Left ventricle myocardium inferior (tissue), 1 donor: ENCODE results near the gene TRAPPC12. TPM values are rescaled to one million over a fixed set of nuclear protein-coding genes. Genes with fewer than 3 reads are reported as not detected.
"Not testable (repeated sequence)": the region's sequence is repeated elsewhere in the genome, so short reads cannot be mapped to it uniquely, and the experiment has no call there.

Source experiments
- DNase-seq: peaks from one replicate; pipeline ENCODE4 v3.0.0-alpha.2; 2020
- H3K27ac ChIP-seq: fragments of 200-600 bp; replicated peaks from 2 replicates; pipeline ENCODE4 v1.8.0; 2021
- H3K27me3 ChIP-seq: fragments of 200-600 bp; 2 replicates; pipeline ENCODE4 v1.8.0; 2021; ENCODE audit warnings: low read depth
- H3K36me3 ChIP-seq: fragments of 200-600 bp; 2 replicates; pipeline ENCODE4 v1.8.0; 2021
- H3K4me1 ChIP-seq: fragments of 200-600 bp; 2 replicates; pipeline ENCODE4 v1.8.0; 2021
- H3K4me3 ChIP-seq: fragments of 200-600 bp; 2 replicates; pipeline ENCODE4 v1.8.0; 2021; ENCODE audit warnings: mild to moderate bottlenecking, moderate library complexity
- H3K9me3 ChIP-seq: fragments of 200-600 bp; replicated peaks from 2 replicates; pipeline ENCODE4 v1.8.0; 2021
- intact Hi-C: fragments of 100-400 bp; cut with micrococcal nuclease; formaldehyde crosslinking; loops from one replicate; pipeline ENCODE4 v1.11.0; 2022
- total RNA-seq: library from RNA; stranded (reverse); fragmentation: NEBNext Ultra II Directional; extraction: Animal tissue kit (Norgen Biotek cat#: 25700); gene quantifications from one replicate; pipeline ENCODE4 v1.2.1, GENCODE V29; 2021
- TF ChIP-seq, protein P1 (sequence below): fragments of 200-600 bp; IDR thresholded peaks from 2 replicates; pipeline ENCODE4 v1.8.0; 2021; ENCODE audit warnings: antibody characterized with exemption, mild to moderate bottlenecking, borderline replicate concordance
- donor health status: DM: no; HTN: yes; CAD: no; lungs with severe emphysema.

The TRAPPC12 gene
- total RNA-seq, 1 donor from 2014 or later: 127 TPM

DNA sequence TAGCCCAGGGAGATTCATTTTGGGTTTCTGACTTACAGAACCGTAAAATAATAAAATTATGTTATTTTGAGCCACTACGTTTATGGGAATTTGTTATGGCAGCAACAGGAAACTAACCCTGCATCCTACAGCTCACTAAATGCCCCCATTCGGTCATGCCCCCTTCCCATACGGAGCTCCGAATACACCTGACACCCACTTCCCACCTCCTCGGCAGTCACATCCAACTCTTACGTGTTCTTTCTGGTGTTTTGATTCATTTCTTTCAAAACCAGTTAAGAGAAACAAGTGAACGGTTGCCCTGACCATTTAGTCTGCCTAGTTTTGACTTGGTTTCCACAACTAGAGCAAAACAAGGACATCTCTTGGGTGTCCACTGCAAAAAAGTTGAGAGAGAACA, 21.6 kb upstream of the TRAPPC12 start:
- Histone ChIP-seq H3K4me3 (no peak overlapping the region), H3K4me1 (peaks cover 12% of the 10 kb centered on the region), H3K36me3 (peaks cover 2% of the 10 kb centered on the region), H3K27me3 (no peaks in the 10 kb centered on the region), H3K9me3 (no peaks in the 10 kb centered on the region), H3K27ac (no peak overlapping the region)
- DNase-seq: no peak
- TF ChIP-seq, protein P1, sequence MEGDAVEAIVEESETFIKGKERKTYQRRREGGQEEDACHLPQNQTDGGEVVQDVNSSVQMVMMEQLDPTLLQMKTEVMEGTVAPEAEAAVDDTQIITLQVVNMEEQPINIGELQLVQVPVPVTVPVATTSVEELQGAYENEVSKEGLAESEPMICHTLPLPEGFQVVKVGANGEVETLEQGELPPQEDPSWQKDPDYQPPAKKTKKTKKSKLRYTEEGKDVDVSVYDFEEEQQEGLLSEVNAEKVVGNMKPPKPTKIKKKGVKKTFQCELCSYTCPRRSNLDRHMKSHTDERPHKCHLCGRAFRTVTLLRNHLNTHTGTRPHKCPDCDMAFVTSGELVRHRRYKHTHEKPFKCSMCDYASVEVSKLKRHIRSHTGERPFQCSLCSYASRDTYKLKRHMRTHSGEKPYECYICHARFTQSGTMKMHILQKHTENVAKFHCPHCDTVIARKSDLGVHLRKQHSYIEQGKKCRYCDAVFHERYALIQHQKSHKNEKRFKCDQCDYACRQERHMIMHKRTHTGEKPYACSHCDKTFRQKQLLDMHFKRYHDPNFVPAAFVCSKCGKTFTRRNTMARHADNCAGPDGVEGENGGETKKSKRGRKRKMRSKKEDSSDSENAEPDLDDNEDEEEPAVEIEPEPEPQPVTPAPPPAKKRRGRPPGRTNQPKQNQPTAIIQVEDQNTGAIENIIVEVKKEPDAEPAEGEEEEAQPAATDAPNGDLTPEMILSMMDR: no peak
- intact Hi-C loops: no loop called here

- H3K27me3 ChIP-seq: no peaks in the 10 kb centered on the region
- no peak overlapping the region for H3K27ac ChIP-seq
- TF ChIP-seq, protein P1: no peak
- H3K4me3 ChIP-seq: no peak overlapping the region
- no peaks in the 10 kb centered on the region for H3K36me3 ChIP-seq
- no peak for DNase-seq
- peaks cover 5% of the 10 kb centered on the region for H3K4me1 ChIP-seq
- no peaks in the 10 kb centered on the region for H3K9me3 ChIP-seq
- intact Hi-C loops: no loop called here
These were observed 17.7 kb upstream of the TRAPPC12 start for GRCh38 chr2:3361518-3362389.

DNA sequence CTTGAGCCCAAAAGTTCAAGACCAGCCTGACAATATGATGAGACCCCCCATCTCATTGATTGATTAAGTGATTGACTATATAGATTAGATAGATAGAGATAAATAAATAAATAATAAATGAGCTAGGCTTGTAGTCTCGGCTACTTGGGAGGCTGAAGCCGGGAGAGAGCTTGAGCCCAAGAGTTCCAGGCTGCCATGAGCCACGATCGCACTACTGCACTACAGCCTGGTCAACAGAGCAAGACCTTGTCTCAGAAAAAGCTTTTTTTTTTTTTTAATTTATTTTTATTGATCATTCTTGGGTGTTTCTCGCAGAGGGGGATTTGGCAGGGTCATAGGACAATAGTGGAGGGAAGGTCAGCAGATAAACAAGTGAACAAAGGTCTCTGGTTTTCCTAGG, 14.3 kb upstream of the TRAPPC12 start:
- H3K36me3 ChIP-seq: no peaks in the 10 kb centered on the region
- intact Hi-C loops: no loop called here
- no peak overlapping the region for H3K27ac ChIP-seq
- H3K4me1 ChIP-seq: no peaks in the 10 kb centered on the region
- no peak overlapping the region for H3K4me3 ChIP-seq
- no peak for DNase-seq
- H3K27me3 ChIP-seq: no peaks in the 10 kb centered on the region
- TF ChIP-seq, protein P1: no peak
- no peaks in the 10 kb centered on the region for H3K9me3 ChIP-seq

- Histone ChIP-seq H3K36me3 (no peaks in the 10 kb centered on the region), H3K4me3 (no peak overlapping the region), H3K27me3 (no peaks in the 10 kb centered on the region), H3K4me1 (no peaks in the 10 kb centered on the region), H3K9me3 (no peaks in the 10 kb centered on the region), H3K27ac (no peak overlapping the region)
- DNase-seq: no peak
- intact Hi-C loops: no loop called here
- TF ChIP-seq, protein P1: no peak
These were observed 11.2 kb upstream of the TRAPPC12 start for GRCh38 chr2:3368261-3368722.

DNA sequence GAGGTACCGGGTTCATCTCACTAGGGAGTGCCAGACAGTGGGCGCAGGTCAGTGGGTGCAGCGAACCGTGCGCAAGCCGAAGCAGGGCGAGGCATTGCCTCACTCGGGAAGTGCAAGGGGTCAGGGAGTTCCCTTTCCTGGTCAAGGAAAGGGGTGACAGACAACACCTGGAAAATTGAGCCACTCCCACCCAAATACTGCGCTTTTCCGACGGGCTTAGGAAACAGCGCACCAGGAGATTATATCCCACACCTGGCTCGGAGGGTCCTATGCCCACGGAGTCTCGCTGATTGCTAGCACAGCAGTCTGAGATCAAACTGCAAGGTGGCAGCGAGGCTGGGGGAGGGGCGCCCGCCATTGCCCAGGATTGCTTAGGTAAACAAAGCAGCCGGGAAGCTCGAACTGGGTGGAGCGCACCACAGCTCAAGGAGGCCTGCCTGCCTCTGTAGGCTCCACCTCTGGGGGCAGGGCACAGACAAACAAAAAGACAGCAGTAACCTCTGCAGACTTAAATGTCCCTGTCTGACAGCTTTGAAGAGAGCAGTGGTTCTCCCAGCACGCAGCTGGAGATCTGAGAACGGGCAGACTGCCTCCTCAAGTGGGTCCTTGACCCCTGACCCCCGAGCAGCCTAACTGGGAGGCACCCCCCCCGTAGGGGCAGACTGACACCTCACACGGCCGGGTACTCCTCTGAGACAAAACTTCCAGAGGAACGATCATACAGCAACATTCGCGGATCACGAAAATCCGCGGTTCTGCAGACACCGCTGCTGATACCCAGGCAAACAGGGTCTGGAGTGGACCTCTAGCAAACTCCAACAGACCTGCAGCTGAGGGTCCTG, 9.9 kb upstream of the TRAPPC12 start:
- H3K4me3 ChIP-seq, H3K9me3 ChIP-seq, DNase-seq, intact Hi-C loops, H3K27ac ChIP-seq, H3K27me3 ChIP-seq, H3K4me1 ChIP-seq, H3K36me3 ChIP-seq: not testable (repeated sequence)

GRCh38 chr2:3376821-3377220, 2.7 kb upstream of the TRAPPC12 start:
- H3K27me3 ChIP-seq: no peaks in the 10 kb centered on the region
- peaks cover 10% of the 10 kb centered on the region for H3K36me3 ChIP-seq
- peaks cover 50% of the 10 kb centered on the region for H3K4me1 ChIP-seq
- no peak overlapping the region for H3K27ac ChIP-seq
- intact Hi-C loops: no loop called here
- H3K4me3 ChIP-seq: peak overlapping the region; percentile 97
- no peaks in the 10 kb centered on the region for H3K9me3 ChIP-seq
- TF ChIP-seq, protein P1: no peak
- no peak for DNase-seq
